GM18502 (cell line): ENCODE measurements around the gene TARS3.
"Not testable (repeated sequence)": the region's sequence is repeated elsewhere in the genome, so short reads cannot be mapped to it uniquely, and the experiment has no call there.

Experiments used
- ATAC-seq: cut with Tn5 transposase; IDR thresholded peaks from one replicate; pipeline ENCODE4 v1.9.1; 2021; ENCODE audit warnings: mild to moderate bottlenecking; ENCODE audit not compliant: unreplicated experiment, poor library complexity

The TARS3 gene

DNA sequence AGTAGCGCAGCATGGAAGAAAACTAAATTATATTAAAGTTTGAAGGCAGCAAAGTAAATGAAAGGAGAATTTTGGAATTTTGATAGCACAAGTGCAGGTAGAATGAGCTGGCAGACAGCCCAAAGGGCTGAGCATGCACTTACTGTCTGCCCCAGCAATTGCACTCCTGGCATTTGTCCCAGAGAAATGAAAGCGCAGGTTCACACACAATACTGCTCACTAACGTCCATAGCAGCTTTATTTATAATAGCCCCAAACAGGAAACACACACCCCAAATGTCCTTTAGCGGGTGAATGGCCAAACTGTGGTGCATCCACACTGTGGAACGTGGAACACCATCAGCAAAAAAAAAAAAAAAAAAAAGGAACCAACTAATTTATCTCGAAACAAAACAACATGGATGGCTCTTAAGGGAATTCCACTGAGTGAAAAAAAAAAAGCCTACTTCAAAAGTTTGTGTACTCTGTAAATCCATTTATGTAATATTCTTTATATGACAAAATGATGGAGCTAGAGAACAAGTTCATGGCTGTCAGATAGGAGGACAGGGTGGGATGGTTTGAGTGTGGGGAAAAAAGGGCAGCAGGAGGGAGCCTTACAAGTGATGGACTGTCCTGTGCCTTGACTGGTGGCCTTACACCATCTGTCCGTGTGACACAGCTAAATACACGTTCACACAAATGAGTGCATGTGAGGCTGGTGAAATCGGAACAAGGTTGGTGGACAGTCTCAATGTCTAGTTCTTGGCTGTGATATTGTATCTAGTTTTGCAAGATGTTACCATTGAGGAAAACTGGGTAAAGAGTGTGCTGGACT lies 66.1 kb downstream of the TARS3 start:
- ATAC-seq = no peak

DNA sequence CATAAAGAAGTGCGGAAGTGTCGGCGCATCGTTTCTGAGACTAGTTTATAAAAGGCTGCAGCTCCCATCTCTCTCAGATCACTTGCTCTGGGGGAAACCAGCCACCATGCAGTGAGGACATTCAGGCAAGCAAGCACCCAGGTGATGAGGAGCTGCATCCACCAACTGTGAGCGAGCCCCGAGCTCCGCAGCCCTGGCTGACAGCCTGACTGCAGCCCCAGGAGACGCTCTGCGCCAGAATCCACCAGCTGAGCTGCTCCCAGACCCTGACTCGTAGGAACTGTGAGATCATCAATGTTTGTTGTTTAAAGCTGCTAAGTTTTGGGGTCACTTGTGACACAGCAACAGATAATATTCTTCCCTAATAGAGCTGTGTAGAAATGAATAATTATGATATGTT lies 67.1 kb downstream of the TARS3 start:
- ATAC-seq = no peak

DNA sequence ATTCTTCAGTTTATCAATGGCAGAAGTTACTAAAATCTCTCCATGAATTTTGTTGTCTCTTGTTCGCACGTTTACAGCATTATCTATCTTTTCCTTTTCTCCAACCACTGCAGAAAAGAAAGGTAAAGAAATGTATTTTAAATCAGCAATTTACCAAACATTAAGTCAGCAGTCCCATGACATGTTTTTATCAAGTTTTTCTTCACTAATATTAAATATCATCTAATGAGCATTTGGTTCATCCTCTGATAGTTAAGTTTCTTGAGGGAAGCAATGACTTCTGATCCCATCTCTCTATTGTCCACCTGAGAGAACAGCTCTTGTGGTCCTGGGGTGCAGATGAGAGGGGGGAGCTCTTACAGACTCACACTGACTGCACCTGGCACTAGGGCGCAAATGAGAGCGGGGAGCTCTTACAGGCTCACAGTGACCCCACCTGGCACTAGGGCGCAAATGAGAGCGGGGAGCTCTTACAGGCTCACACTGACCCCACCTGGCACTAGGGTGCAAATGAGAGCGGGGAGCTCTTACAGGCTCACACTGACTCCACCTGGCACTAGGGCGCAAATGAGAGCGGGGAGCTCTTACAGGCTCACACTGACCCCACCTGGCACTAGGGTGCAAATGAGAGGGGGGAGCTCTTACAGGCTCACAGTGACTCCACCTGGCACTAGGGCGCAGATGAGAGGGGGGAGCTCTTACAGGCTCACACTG lies 69.5 kb downstream of the TARS3 start:
- ATAC-seq = not testable (repeated sequence)

DNA sequence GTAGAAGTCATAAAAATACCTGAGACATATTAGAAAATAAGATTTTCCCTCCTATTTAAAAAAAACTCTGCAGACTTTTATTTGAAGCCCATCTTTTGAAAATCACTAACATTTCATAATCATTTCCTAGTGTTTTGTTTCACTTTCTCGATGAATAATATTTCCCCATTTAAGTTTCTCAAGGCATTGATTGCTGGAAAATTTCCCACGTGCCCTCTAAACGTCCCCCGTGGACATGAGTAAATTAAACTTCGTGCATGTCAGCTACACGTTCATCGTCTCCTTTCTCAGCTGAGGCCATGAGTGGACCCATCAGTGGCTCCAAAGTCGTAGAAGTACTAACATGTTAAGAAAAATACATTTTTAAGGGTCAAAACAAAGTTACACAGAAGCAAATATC lies 70.1 kb downstream of the TARS3 start:
- no peak for ATAC-seq

DNA sequence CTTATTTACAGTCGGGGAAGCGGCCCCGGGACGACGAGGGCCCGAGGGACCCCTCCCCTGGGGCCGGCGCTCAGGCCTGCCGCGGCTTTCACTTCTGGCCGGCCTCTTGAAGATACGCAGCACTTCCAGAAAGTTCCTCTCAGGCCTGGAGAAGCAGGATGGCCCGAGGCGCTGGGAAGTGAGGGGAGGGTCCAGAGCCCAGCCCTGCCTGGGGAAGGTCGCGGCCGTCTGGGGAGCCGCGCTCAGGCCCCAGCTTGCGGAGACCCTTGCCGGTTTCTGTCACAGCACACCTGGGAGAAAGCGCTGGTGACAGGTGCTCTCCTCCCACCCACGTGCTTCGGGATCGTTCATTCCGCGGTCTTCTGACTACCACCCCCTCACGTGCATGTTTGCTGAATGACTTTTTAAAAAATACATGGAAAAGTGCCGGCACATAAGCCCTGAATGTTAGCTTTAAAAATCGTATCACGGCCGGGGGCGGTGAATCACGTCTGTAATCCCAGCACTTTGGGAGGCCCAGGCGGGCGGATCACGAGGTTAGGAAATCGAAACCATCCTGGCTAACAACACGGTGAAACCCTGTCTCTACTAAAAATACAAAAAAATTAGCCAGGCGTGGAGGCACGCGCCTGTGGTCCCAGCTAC lies 71.4 kb downstream of the TARS3 start:
- no peak for ATAC-seq

DNA sequence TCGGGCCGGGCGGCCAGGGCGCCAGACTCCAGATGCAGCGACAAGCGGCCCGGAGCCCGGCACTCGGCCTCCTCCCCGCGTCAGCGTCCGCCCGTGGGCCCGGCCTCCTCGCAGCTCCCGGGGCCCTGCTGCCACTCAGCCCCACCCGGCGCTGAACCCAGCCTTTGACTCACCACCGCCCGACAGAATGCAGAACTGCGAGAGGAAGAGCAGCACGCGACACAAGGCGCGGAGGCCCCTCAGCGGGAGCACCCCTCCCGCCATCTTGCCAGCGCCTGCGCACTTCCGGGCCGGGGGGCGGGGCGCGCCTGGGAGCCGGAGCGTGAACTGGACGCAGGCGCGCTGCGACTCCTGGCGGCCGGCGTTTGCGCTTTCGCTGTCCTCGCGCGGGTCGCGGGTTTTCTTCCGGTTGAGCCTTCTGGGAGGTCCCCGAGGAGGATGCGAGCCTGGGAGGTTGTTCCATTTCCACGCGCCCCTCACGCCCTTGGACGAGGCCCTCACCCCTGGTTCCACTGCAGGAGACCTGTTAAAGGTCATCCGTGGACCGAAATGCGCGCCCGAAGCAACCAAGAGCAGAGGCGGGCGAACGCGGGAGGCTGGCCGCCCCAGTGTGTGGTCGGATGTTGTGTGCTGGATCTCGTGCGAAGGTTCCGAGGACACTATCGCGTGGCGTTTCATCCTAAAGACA lies 72.0 kb downstream of the TARS3 start, which contains the start of gene TM2D3:
TSS of gene TM2D3 (minus strand) at position 284 of the 688 bp plus-strand sequence. CDS start at position 264, 20 bp downstream.
- ATAC-seq = peak; percentile 89

DNA sequence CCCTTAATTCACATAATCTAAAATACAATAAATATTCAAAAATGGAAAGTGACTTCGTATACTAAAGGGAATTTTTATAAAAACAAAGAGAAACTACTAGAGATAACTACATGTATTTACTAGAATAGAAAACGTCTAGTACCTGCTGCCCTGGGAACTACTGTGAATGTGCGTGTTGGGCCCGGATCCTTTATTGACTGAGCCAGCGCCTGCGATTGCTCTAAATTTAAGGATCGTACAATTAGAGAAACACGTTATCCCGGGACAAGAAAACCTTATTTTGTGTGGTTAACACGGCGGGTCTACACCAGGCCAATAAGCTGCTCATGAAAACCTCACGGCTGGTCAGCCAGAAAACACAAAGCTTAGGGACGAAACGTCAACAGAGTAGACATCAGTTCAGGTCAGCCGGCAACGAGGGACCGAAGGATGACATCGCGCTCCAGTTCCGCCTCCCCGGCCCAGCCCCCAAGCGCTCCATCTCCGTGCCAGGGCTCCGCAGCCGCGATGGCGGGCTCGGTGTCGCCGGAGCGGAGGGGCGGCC lies 72.6 kb downstream of the TARS3 start:
- ATAC-seq = peak; percentile 49

DNA sequence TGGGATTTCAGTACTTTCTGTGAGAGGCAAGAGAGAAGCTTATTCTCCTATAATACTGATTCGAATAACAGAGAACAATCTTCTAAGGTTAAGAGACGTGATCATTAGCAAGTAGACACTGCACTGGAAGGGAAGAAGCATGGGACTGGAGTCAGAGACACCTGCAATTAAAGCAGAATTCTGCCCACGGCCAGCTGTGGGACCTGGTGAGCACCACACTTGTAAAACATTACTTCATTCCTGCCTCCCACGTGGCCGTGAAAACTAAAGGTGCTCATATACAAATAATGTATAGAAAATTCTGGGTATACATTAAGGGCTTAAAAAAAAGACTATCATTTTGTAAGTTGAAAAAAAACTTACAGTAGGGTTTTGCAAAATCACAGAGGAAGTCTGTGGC lies 74.1 kb downstream of the TARS3 start:
- ATAC-seq = no peak

DNA sequence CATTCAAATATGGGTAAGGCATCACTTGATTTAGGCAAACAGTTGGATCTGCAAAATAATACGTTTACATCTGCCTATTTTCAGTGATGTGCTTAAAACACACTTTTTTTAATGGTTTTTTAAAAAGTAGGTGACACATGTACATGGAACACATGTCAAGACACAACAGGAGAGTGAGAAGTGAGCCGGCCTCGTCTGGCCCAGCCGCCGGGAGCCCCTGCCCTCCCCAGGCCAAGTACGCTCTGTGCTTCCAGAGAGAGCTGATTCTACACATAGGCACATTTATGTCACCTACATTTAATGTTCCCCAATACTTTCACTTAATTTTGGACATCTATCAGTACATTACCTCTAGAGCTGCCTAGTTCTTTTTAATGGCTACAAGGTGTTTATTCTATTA lies 75.9 kb downstream of the TARS3 start:
- ATAC-seq = no peak

DNA sequence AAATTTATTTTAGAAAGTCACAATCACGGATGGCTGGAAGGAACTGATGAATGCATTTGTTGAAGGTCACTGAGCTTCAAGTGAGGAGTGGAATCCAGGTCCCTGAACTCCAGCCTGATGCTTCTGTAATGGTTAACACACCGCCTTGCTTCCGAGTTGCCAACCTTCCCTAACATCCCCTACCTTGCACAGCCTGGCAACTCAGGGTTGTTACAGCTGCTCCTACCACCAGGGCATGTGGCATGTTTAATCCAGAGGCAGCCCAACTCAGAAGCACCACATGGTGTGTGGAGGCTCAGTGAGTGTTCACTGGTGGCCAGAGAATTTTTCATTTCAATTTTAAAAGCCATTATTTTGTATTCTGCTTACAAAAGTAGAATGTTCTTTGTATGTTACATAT lies 77.0 kb downstream of the TARS3 start:
- no peak for ATAC-seq

DNA sequence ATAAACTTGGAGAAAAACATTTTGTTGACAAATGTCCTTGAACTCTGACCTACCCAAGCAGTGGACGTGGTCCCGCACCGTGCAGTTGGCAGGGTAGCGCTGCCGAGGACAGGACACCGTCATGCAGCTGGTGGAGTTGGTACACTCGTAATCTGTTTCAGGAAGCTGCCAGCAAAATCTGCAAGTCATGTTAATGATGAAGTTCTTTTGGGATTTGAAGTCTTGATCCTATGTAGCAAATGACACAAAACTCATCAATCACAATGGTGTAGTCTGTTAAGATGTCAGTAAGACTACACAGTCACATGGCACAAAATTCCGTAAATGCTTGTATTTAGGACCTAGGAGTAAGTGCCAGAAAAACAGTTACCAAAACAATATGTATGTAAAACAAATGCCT lies 77.6 kb downstream of the TARS3 start:
- ATAC-seq = no peak

DNA sequence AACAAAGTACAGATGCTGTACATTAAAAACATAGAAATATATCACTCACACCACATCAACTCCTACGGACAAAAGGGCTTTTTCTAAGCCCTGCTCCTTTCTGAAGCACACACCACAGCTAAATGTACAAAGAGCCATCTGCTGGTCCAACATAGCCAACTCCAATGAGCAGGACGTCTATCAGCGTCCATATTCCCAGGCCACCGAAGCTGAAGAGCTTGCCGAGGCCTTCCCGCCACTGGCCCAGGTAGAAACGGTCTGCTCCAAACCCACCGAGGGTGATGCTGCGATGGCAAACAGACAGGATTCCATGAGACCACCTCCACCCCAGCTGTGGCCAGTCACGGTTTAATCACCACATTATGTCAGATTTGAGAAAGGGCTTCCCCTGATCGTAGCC lies 81.9 kb downstream of the TARS3 start:
- no peak for ATAC-seq

DNA sequence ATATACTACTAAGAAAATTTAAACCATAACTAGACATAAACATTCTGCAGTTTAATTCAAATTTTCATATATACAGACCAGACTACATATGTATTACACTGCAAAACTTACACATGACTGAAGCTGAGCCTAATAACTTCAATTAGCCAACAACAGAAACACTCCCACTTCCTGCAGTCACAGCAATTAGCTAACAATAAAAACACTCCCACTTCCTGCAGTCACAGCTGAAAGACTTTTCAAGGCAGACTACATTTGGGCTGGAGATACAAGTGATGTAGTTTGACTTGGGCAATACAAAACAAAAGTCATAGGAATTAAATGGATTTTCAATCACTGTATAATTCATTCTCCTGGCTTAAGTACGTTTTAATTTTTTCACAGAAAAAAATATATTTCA lies 82.4 kb downstream of the TARS3 start:
- ATAC-seq = peak; percentile 55

DNA sequence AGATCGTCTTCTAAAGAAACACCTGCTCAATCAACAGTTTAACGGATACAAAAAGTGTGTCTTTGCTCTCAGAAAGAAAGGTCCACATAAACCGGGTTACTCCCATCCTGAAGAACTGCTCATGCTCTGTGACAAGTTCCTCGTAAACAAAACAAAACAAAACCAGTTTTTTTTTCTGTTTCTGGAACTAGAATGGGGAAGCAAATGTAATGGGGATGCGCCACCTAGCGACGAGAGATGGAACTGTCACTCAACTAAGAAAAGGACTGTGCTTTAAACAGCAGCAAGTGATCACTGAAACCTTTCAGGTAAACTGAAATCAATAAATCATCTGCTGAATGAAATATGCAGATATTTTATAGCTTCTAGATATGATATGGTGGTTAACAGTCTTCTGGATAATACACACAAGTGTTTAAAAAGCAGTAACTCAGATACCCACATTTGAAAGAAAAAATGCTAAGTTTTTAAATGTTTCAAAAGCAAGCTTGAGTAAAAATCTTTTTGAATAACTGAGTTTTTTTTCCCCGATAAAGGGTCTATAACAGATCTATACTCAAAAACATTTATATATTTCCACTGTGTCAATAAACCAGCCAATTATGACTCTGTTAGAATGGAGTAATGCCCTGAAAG lies 83.0 kb downstream of the TARS3 start:
- peak; percentile 62 for ATAC-seq

DNA sequence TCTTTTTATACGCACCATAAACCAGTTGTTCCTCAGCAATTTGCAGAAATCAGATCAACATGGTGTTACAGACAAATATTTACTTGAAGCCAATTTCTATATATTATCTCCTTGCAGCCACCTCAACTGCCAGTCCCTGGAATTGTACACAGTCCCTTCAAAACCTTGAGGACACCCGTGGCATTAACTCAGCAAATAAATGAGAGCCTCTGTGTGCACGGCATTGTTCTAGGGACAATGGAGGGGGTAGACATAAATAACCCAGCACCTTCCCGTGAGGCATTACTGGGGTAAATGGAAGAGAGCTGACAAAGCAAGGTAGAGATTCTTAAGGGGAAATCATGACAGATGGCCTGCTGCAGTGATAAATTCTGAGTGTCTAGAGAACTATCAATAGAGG lies 84.6 kb downstream of the TARS3 start:
- ATAC-seq = no peak

DNA sequence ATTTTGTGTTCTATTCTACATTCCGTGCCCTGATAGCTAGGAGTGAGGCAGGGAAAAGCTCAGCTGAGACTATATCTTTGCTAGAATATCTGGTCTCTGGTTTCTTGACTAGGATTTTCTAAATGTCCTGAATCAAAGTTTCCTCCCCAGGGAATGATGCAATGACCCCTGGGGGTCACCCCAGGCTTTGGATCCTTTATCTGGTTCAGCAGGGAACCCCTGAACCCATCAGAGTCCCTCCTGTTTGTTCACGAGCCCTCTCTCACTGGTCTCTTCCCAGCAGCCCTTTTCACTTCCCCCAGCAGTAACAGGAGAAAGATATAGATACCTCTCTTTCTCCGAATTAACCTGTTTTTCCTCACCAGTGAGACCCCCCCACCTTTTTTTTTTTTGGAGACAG lies 86.4 kb downstream of the TARS3 start:
- no peak for ATAC-seq

DNA sequence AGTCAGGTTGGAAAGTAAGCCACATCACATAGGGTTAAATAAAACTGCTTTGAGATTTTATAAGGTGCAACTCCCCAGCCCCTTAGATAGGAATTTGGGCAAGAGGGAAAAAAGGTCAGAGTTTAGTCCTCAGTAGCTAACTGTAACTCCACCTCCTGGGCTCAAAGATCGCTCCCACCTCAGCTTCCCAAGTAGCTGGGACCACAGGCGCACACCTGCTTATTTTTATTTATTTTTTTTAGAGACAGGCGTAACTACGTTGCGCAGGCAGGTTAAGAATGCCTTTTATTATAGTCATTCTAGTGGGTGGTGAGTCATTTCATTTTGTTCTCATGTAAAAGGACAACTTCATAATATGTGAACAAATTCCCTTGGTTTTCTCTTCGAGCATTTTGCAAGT lies 86.8 kb downstream of the TARS3 start:
- no peak for ATAC-seq

DNA sequence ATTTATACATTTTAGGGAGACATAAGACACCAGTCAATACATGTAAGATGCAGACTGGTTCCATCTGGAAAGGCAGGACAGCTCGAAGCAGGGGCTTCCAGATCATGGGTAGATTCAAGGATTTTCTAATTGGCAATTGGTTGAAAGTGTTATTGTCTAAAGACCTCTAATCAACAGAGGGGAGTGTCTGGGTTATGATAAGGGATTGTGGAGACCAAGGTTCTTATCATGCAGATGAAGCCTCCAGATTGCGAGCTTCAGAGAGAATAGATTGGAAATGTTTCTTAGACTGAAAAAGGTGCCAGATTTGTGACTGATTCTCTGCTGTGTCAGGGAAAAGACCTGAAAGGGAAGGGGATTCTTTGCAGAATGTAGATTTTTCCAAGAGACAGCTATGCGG lies 87.2 kb downstream of the TARS3 start:
- ATAC-seq = no peak

DNA sequence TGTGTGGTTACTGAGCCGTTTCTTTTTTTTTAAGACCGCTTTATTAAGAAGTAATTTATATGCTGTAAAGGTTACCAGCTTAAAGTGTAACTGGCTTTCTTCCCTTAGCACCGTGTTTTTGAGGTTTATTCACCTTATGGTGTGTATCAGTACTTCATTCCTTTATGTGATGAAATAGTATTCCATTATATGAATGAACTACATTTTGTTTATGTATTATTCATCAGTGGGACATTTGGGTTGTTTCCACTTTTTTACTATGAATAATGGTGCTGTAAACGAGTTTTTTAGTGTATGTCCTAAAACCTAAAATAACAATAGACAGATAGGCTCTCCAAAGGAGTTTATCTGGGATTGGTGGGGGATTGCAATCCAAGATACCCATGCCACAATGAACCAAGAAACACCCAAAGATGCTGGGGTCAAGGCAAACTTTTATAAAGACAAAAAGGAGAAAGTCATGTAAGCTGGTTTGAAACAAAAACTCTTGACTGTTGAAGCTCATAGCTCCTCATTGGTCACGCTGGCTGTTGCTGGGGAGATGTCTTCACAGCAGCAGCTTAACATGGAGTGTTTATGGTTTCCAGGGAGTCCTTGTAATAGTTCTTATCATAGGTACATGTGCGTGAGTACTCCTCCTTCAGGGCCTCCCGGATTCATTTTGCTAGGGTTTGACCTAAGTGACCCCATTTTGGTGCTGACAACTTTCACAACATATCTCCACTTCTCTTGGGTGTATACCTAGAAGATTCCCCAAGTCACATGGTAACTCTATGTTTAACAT lies 88.1 kb downstream of the TARS3 start:
- ATAC-seq = no peak
